Inflammatory macrophage (primary cell): ENCODE measurements around the gene ADAM23.

Experiments used
- DNase-seq, 2 donors: peaks; one replicate each; pipeline ENCODE4 v3.0.0-alpha.2; 2020 to 2022

Gene ADAM23

GRCh38 chr2:206570199-206570598 is 126.9 kb downstream of the ADAM23 start:
- no peak for DNase-seq

DNA sequence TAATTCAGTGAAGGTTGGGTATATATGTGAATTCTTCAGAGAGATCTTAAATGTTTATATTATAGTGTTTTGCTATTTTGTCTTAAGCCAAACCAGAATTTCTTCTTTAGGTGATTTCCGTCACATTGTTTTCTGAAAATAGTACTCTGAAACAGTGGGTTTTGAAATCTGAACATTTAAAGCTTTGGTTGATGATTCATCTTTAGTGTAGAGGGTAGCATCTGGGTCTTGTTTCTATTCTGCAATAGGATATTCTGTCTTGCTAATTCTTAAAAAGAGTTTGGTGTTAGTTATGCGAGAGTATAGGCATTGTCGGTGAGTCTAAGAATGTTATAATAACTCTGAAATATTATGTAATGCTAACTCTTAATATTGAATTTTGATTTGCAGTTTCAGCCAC is 129.4 kb downstream of the ADAM23 start:
- DNase-seq = no peak

DNA sequence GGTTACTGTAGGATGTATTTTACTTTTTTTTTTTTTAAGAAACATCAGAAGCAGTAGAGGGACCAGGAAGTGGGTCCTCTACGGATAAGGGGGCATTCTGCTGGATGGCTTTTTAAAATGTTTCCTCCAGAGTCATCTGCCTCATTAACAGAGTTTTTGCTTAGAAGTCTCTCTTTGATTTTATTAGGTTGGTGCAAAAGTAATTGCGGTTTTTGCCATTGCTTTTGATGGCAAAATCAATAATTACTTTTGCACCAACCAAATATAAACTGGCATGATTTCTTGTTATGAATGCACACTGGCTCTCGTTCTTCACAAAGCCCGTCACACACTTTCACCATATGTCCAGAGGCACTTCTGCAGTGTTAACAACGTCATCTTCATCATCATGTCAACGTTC is 130.5 kb downstream of the ADAM23 start:
- DNase-seq = no peak

DNA sequence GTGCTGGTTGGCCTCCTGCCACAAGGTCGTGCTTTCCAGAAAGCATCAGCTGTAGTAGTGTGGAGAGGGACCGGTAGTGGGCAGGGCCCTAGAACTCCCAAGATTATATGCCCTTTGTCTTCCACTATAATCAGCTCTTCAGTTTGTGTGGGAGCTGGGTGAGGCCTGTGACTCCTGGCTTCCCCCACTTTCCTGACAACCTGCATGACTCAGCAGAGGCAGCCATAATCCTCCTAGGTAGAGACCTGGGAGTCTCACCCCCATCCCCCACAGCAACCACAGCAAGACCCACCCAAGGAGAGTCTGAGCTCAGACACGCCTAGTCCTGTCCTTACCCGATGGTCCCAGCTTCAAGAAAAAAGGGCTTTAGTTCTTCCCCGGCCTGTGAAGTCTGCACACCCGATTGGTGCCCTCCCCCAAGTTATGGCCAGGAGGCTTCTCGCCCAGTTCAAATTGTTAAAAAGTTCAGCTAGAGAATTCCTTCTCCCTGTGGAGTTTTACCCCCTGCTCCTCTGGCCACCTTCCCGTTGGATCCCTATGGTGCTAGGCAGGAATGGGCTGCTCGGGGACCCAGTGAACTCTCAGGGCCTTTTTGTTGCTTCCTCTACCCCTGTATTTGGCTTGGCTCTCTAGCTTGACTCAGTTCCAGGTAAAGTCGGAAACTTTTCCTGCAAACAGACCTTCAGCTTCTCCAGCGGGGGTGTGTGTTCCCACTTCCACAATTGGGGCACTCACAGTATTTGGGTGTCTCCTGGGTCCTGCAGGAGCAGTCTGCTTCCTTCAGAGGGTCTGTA is 141.2 kb downstream of the ADAM23 start:
- DNase-seq = no peak

DNA sequence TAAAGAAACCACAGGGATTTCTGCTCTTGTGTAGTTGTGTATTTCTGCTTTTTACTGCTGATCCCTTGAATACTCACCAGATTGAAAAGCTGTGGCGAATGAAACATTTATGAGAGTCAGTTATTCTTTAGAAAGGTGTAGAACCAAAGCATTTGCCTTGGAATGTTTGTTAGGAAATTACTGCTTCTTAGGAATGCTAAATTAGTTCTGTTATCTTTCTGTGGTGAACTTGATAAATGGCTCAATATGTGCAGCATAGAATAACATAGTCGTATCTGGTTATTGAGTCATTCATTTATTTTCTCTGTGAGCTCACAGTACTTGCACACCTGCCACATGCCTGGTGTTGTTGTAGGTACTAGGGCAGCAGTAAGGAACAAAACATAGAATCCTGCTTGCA is 142.0 kb downstream of the ADAM23 start:
- no peak for DNase-seq

DNA sequence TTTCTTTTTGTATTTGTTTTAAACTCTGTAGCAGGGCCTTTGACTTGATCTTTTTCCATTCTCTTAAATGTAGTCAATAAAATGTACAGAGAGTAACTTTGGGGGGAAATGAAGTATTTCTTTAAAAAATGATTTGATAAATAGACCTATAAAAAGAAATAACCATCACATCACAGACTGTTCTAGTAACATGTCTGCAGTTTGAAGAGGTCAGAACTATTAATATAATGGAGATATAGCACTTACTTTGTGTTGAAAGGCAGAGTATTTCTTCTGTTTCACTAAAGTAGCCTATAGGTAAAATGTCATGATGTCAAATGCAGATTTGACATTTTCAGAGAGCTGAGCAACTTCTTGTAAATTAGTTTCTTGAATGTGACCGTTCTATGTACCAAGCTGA is 143.3 kb downstream of the ADAM23 start:
- DNase-seq = no peak

GRCh38 chr2:206597717-206598218 is 154.4 kb downstream of the ADAM23 start:
- DNase-seq = no peak

DNA sequence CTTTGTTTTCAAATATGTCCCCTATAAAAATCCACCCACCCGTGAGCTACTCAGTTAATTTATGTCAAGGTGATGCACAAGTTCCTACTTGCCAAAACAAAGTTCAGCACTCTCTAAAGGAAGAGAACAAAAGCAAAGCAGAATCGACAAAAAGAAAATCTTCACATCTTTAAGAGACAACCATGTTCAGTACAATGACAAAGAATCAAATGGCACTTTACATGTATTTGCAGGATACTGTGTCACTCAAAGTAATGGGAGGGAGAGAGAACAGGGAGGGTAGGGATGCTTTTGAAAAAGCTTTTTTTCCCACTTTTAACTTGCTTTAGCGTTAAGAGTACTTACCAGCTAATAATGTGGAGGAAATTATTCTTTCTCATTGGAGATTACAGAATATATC is 159.9 kb downstream of the ADAM23 start:
- no peak for DNase-seq

GRCh38 chr2:206610451-206610850 is 167.1 kb downstream of the ADAM23 start:
- no peak for DNase-seq

GRCh38 chr2:206611191-206611590 is 167.9 kb downstream of the ADAM23 start:
- no peak for DNase-seq

- DNase-seq = no peak
Observed at GRCh38 chr2:206611736-206612135, 168.4 kb downstream of the ADAM23 start.

DNA sequence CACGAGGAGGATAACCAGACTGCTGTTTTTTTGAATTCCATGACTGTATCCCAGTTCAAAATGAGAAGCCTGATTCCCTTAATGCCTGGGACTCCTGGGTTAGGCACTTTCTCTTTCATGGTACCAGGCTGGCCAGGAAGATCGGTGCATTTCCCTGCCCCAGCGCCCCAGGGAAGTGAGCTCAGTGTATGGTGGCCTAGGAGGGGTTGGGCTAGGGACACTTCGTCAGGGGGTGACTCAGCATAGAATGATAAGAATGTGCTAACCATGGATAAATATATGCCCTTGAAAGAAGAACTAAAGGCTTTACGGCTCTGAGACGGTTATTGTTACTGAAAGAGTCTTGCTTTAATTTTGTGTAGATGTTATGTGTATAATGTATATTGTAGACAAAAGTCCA is 171.5 kb downstream of the ADAM23 start:
- DNase-seq = no peak

GRCh38 chr2:206615417-206616089 is 172.2 kb downstream of the ADAM23 start:
- DNase-seq = no peak

DNA sequence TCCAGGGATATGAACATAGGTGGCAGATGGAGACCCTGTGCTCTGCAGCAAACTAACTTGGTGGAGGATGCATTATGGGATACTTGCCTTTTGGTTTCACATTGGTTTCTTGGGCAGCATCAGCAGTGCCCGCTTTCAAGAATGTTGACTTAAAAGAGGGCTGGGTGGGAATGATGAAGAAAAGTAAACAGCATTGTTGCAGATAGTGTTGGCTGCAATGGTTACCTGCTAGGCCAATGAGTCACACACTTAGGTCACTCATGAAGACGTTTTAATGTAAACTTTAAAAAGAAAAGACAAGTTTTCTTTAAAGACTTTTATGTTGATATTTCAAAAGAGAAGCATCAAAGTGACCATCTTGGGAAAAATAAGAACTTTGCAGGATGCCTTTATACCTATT is 172.8 kb downstream of the ADAM23 start:
- DNase-seq = no peak

DNA sequence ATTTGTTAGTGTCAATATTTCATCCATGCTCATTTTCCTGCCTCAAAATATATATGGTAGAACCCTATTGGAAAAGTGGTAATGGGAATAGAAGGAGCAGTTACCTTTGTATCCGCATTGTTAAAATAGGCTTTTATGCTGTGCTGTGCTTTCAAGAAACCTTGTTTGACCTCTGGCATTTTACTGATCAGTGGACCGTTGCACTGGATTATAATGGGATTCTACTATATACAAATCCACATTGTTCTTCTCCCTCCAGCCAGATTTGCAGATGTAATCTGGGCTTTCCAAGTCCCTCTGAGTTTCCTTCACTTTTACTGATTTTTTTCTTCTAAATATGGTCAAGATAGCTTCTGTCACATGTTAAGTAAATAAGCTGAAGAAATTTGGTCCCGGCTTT is 175.7 kb downstream of the ADAM23 start:
- DNase-seq = no peak

- DNase-seq = no peak
Observed at GRCh38 chr2:206626108-206626507, 182.8 kb downstream of the ADAM23 start.

DNA sequence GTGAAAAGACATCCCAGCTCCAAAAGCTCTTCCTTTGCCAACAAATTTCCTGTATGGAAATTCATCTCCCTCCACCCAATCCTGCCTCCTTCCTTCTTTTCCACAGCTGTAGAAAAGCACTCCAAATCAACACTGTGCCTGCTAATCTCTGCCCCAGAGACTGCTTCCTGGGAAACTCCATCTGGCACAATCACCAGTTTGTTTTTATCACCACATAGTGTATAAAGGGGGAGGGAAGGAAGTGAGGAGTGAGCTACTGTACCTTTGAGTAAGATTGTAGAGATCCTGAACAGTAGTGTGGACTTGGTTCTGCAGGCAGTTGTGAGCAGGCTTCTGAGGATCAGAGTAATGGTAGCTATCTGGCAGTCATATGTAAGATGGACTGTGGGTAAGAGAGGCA is 184.3 kb downstream of the ADAM23 start:
- no peak for DNase-seq

- DNase-seq = no peak
Observed at GRCh38 chr2:206631340-206631739, 188.0 kb downstream of the ADAM23 start.

DNA sequence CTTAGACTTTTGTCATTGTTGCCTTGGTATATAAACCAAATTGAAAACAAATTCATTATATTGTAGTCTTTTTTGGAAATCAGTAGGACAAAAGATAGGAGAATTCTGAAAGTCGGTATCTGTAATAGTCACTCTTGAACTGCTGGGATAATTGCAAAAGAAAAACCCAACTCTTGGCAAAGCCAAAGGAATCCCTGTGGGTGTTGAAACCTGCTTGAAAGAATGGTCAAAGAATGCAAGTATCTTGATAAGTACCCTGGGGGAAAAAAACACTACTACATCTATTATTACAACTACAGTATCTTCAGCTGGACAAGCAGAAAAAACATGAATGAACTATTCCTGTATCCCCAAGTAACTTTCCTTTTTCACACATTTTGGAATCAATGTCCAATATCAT is 191.7 kb downstream of the ADAM23 start:
- no peak for DNase-seq

GRCh38 chr2:206639636-206640035 is 196.3 kb downstream of the ADAM23 start:
- no peak for DNase-seq

DNA sequence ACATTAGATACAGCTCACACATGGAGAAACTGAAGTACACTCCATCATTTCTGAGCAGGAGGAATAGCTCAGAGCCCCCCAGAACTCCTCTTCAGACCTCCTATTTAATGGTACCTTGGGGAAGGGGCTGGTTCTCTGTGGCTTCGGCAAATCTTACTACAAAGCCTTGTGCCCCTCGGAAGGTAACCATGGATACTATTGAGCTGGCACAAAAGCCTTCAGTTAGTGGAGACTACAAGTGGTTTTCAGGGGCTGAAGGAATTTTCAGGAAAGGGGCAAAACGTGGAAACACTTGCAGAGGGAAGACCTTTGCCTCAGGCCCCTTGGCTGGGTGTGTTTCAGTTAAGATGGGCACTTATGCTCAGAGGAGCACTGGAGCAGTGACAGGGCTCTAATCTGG is 197.9 kb downstream of the ADAM23 start:
- no peak for DNase-seq

DNA sequence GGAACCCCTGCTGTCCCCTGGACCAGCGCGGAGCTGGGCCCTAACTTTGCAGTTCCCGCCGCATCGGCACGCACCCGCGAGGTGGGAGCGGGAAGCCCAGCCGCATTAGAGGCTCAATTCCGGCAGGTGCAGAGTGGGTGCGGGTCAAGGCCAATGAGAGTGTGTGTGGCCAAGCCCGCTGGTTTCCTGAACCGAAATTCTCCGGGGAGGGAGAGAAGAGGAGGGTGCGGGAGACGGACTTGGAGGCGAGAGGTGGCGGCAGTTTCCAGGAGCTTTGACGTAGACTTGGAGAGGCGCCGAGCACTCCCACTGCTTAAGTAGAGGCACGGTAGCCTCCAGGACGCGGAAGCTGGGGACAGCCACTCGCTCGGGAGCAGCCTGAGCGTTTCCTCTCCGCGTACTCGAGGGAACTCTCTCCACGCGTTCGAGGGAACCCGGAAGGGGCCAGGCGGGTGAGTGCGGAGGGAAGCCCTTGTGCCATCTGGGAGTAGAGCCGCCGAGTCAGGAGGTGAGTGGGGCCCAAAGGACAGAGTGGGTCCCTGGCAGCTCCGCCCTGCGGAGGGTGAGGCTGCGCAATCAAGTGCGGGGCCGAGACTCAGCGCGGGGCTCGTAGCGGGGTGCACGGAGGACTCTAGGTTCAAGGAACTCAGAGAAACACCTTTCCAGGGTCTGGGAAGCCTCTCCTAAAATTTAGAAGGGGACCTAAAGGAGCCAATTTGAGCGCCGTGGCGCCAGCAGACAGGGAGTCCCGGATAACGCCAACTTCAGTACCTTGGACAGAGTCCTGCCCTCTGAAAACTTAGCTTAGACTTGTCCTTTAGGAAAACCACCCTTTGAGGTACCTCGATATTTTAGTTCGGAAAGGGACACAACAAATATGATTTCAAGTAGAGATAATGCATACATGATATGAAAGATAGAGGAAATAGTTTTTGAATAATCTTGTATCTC is 199.0 kb downstream of the ADAM23 start, which contains the start of gene FAM237A:
TSS of gene FAM237A (plus strand) at position 413 of the 951 bp plus-strand sequence. CDS start 1,750 bp downstream, outside the sequence.
- DNase-seq = peak; percentile 20 to 38

DNA sequence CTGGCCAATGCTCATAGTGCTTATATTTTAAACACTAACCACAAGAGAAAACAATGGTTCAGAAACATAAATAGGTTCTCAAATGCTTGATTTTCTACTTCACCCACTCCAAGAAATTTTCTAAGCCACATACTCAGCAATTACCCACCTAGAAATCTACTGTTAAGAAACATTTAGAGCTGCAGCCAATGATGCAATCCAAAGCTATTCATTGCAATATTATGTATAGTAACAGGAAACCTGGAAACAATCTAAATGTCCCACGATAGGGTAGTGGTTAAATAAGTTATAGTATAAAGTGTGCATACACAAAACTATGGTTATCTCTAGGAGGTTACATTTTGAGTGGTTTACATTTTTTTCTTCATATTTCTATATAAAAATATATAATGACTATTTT is 204.7 kb downstream of the ADAM23 start:
- no peak for DNase-seq
